Effector memory CD4-positive, alpha-beta T cell (primary cell): ENCODE data around the gene CNTN5.

Source experiments
- DNase-seq, 3 donors: peaks; one replicate each; pipeline ENCODE4 v3.0.0-alpha.2; 2020
- H3K27ac ChIP-seq: 2 replicates; pipeline ENCODE4 v1.7.0; 2013; ENCODE audit warnings: mild to moderate bottlenecking, low read length, moderate library complexity; ENCODE audit not compliant: insufficient read depth, poor library complexity, severe bottlenecking
- H3K27me3 ChIP-seq: replicated peaks from 2 replicates; pipeline ENCODE4 v1.7.0; 2013; ENCODE audit warnings: mild to moderate bottlenecking, low read length; ENCODE audit not compliant: insufficient read depth, control insufficient read depth, poor library complexity, severe bottlenecking
- H3K36me3 ChIP-seq: 2 replicates; pipeline ENCODE4 v1.7.0; 2013; ENCODE audit warnings: mild to moderate bottlenecking, low read length, moderate library complexity; ENCODE audit not compliant: control insufficient read depth, insufficient read depth
- H3K4me1 ChIP-seq: 2 replicates; pipeline ENCODE4 v1.7.0; 2013; ENCODE audit warnings: low read length, mild to moderate bottlenecking; ENCODE audit not compliant: control insufficient read depth, insufficient read depth, poor library complexity, severe bottlenecking
- H3K4me3 ChIP-seq: 2 replicates; pipeline ENCODE4 v1.7.0; 2013; ENCODE audit warnings: low read length, low read depth, mild to moderate bottlenecking; ENCODE audit not compliant: insufficient read depth, poor library complexity, severe bottlenecking
- H3K9me3 ChIP-seq: 2 replicates; pipeline ENCODE4 v1.7.0; 2013; ENCODE audit warnings: mild to moderate bottlenecking, low read length, moderate library complexity; ENCODE audit not compliant: control insufficient read depth

Gene CNTN5

DNA sequence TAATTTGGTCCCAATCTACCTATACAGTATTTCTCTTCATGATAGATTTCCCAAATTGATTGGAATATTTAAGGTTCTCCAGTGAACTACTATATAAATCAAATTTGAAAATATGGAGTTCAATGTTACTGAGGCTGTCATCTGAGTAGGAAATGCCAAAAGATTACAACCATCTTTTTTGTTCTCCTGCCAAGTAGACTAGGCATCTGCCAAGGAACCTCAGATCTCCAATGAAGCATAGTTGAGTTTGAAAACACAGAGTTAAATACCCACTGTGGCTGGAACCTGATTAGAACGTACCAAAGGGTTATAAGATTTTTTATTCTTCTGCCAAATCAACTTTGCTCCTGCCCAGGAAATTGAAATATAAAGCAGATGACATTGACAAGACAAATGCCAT, 330.9 kb downstream of the CNTN5 start:
- H3K27me3 ChIP-seq, result no peaks in the 10 kb centered on the region
- H3K4me3 ChIP-seq, result no peak overlapping the region
- no peaks in the 10 kb centered on the region for H3K4me1 ChIP-seq
- H3K36me3 ChIP-seq, result no peaks in the 10 kb centered on the region
- DNase-seq, result no peak
- peaks cover 3% of the 10 kb centered on the region for H3K9me3 ChIP-seq
- no peak overlapping the region for H3K27ac ChIP-seq

DNA sequence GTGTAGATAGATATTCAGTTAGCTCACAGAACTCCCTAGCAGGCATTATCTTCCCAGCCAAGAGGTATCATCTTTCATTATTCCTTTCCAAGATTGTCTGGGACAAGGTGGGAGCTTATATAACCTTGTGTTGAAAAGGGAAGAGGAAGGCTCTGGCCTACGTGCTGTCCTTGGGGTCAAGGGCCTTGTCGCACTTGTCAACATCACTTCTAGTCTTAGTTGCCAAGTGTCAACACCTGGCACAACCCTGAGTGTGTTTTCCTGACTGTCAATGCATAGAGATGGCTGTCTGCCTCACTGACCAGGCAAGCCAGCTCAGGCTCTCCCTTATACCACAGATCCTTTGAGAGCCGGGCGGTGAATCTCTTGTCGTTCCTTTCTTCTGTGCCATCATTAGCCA, 331.9 kb downstream of the CNTN5 start:
- peaks cover 3% of the 10 kb centered on the region for H3K9me3 ChIP-seq
- no peaks in the 10 kb centered on the region for H3K36me3 ChIP-seq
- DNase-seq, result no peak
- H3K4me3 ChIP-seq, result no peak overlapping the region
- no peak overlapping the region for H3K27ac ChIP-seq
- no peaks in the 10 kb centered on the region for H3K4me1 ChIP-seq
- no peaks in the 10 kb centered on the region for H3K27me3 ChIP-seq

DNA sequence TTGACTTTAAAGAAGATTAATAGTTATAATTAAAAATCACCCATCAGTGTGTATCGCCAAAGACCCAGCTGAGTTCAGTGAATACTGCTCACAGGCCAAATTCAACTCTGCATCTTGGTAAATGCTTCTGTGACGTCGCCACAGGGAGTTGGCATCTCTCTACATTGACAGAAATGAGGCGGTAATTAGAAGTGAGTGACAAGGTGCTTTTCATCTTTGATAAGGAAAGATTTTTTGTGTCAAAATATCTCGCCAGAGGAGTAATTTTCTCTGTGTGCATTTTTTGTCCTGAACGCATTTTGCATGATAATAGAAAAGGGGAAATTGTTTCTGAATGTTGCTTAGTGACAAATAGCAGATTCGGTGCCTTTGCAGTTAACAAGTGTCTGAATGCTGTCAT, 345.8 kb downstream of the CNTN5 start:
- no peaks in the 10 kb centered on the region for H3K36me3 ChIP-seq
- no peaks in the 10 kb centered on the region for H3K4me1 ChIP-seq
- no peaks in the 10 kb centered on the region for H3K9me3 ChIP-seq
- no peak overlapping the region for H3K27ac ChIP-seq
- H3K27me3 ChIP-seq, result no peaks in the 10 kb centered on the region
- no peak overlapping the region for H3K4me3 ChIP-seq
- DNase-seq, result no peak

DNA sequence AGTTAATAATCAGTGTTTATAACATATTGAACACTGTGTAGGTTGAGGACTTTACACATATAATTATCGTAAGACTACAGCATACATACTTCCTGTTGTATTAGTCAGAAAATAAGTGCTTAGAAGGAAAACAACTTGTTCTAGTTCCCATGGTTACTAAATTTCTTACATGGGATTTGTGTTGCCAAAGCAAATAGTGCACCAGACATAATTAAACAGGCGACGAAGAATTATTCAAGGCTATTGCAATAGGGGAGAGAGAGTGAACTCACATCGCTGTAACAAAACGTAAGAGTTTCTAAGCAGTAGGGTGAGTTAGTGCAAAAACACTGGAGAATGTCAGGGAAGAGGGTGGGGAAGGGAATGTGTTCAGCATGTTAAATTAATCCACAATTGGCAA, 347.8 kb downstream of the CNTN5 start:
- H3K36me3 ChIP-seq, result no peaks in the 10 kb centered on the region
- no peaks in the 10 kb centered on the region for H3K27me3 ChIP-seq
- no peaks in the 10 kb centered on the region for H3K9me3 ChIP-seq
- no peak overlapping the region for H3K4me3 ChIP-seq
- H3K4me1 ChIP-seq, result no peaks in the 10 kb centered on the region
- H3K27ac ChIP-seq, result no peak overlapping the region
- DNase-seq, result no peak

DNA sequence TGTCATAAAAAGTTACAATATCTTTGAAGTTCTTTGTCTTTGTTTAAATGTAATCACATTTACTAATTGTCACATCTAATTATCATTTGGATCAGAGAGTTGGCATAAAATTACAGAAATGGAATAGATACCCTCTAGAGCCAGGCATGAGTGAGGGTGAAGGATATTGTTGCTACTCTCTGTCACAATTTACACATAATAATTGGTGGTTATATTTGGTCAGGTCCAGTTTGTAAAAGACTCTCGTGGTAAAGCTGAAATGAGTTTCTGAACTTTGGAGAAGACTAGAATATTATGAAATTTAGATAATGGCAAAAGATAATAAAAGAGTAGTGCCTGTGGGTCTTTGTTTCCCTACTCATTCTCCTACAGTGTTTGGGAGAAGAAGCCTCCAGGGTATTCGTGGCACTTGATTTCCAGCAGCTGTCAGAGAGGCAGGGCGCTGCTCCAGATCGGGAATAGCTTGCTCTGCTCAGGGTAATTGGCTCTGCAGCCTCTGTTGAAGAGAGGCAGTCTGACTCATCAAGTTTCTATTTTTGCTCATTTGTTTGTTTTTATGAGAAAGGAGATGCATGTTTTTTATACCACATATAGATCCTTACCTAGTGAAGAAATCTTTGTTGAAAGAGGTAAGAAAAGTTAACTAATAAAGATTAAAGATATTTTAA, 349.9 kb downstream of the CNTN5 start:
- no peaks in the 10 kb centered on the region for H3K36me3 ChIP-seq
- H3K27ac ChIP-seq, result no peak overlapping the region
- no peaks in the 10 kb centered on the region for H3K27me3 ChIP-seq
- H3K4me3 ChIP-seq, result no peak overlapping the region
- H3K9me3 ChIP-seq, result no peaks in the 10 kb centered on the region
- DNase-seq, result no peak
- H3K4me1 ChIP-seq, result no peaks in the 10 kb centered on the region

DNA sequence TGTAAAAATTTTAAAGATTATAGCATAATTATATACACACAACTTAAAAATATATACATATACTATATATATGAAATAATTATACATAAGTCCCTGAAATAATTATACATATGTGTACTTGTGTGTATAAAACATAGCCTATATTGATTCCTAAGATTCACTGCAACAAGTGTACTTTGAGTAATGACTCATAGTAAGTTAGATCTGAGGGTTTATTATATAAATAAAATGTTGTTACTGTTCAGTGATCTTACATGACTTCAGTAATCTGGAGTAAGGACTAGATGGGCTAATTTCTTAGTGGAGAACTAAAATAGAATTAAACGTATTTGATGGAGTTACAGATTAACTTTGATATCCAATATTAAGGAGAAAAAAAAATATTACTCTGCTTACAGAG, 350.5 kb downstream of the CNTN5 start:
- DNase-seq, result no peak
- no peaks in the 10 kb centered on the region for H3K9me3 ChIP-seq
- no peaks in the 10 kb centered on the region for H3K27me3 ChIP-seq
- no peaks in the 10 kb centered on the region for H3K4me1 ChIP-seq
- no peak overlapping the region for H3K27ac ChIP-seq
- H3K36me3 ChIP-seq, result no peaks in the 10 kb centered on the region
- no peak overlapping the region for H3K4me3 ChIP-seq

DNA sequence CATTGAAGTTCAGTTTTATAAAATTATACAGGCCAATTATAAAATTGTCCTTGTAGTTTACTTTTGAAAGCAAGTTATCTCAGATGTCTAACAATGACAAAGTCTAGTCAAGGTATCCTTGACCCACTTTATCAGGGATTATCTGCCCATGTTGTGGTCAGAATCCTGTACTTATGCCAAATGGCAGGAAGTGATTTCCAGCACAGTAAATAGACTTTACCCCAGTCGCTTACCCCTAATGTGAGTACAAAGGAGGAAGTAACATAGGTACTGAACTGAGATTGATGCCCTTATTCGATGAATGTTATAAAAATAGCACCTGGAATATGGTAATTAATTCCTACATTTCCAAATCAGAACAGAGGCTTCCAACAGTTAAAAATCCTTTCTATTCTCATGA, 355.7 kb downstream of the CNTN5 start:
- Histone ChIP-seq H3K27me3 (no peaks in the 10 kb centered on the region), H3K4me1 (no peaks in the 10 kb centered on the region), H3K27ac (no peak overlapping the region), H3K4me3 (no peak overlapping the region), H3K9me3 (no peaks in the 10 kb centered on the region), H3K36me3 (no peaks in the 10 kb centered on the region)
- no peak for DNase-seq

DNA sequence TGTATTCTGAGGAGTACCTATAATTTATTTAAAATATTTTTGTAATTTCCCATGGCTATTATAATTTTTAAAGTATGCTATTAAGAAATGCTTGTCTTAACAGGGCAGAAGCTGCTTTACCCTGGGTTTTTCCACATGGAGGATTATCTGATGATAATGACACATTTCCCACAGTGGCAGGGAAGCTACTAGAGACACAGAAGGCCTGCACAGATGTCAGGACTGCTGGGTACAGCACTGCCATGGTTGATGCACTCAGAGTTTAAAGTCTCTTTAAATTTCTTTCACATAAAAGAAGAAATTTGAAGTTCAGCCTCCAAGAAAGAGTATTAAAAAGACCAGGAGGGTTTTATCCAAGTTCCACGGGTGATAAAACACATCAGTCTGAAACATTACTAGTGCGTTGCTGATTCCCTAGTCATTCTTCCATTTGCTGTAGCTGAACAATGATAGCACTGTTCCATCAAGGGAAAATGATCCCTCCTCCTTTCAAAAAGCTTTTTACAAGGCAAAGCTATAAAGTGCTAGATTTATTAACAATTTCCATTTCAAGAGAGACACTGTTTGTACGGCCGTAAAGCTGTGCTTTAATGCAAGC, 363.0 kb downstream of the CNTN5 start:
- Histone ChIP-seq H3K36me3 (no peaks in the 10 kb centered on the region), H3K27me3 (no peaks in the 10 kb centered on the region), H3K9me3 (no peaks in the 10 kb centered on the region), H3K27ac (no peak overlapping the region), H3K4me3 (no peak overlapping the region), H3K4me1 (no peaks in the 10 kb centered on the region)
- DNase-seq, result no peak

DNA sequence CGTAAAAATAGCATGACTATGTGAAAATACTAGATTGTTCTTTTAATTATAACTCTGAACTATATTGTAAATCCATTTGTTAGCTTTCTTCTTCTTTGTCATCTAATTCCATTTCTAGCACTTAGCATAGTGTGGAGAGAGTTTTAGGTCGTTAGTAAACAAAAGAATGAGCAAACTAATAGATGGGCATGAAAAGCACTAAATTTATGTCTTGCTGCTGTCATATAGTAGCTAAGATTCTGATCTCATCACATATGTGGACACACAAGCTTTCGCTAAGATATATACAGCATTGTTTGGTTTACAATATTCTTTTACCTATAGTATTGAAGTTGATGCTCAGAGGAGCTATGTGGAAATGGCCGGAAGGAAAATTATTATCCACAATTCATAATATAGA, 370.5 kb downstream of the CNTN5 start:
- Histone ChIP-seq H3K4me3 (no peak overlapping the region), H3K4me1 (no peaks in the 10 kb centered on the region), H3K36me3 (no peaks in the 10 kb centered on the region), H3K9me3 (no peaks in the 10 kb centered on the region), H3K27ac (no peak overlapping the region), H3K27me3 (no peaks in the 10 kb centered on the region)
- no peak for DNase-seq

DNA sequence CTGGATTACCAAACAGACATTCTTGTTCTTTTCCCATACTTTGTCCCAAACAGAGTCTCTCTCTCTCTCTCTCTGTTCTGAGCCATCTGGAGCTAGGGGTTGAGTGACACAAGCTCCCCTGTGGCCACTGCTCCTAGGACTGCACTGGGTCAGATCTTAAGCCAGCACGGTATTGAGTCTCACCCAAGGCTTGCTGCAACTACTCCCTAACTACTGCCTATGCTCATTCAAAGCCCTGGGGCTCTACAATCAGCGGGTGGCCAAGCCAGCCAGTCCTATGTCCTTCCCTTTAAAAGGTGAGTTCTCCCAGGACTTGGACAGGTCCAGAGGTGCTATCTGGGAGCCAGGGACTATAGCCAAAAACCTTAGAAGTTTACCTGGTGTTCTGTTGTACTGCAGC, 385.6 kb downstream of the CNTN5 start:
- Histone ChIP-seq H3K9me3 (peaks cover 5% of the 10 kb centered on the region), H3K4me1 (no peaks in the 10 kb centered on the region), H3K27me3 (no peaks in the 10 kb centered on the region), H3K36me3 (no peaks in the 10 kb centered on the region), H3K27ac (no peak overlapping the region), H3K4me3 (no peak overlapping the region)
- DNase-seq, result no peak
